Endothelial cell of umbilical vein (primary cell): ENCODE results near the gene TGM1. TPM values are rescaled to one million over a fixed set of nuclear protein-coding genes. Genes with fewer than 3 reads are reported as not detected.

Experiments used
- BruUV-seq: library from RNA; stranded (reverse); fragments of 400-500 nt; replicated peaks from 2 replicates; lab custom pipeline; 2021; lab: Mats Ljungman, UMichigan
- CTCF ChIA-PET: fragments of 300-600, 350-600 bp; sonication (Branson Sonifier 250); formaldehyde crosslinking; loops from one replicate; lab custom pipeline; 2021; ENCODE audit warnings: antibody characterized with exemption, inconsistent platforms; lab: Charles Lee
- POLR2A ChIA-PET: fragments of 300-600, 350-600 bp; sonication (Branson Sonifier 250); formaldehyde crosslinking; loops from one replicate; lab custom pipeline; 2021; ENCODE audit warnings: antibody characterized with exemption, inconsistent platforms; lab: Charles Lee
- DNase-seq: peaks from one replicate; pipeline ENCODE4 v3.0.0-alpha.2; 2011; ENCODE audit warnings: low read depth, low spot score
- FAIRE-seq: peaks from 2 replicates; lab custom pipeline; 2011; peaks lifted over from hg19 to GRCh38; lab: Jason Lieb, UNC
- H2AFZ ChIP-seq: 2 replicates; pipeline ENCODE4 v1.6.0; 2012; ENCODE audit warnings: low read depth, low read length, control low read depth, inconsistent platforms
- H3K27ac ChIP-seq: 2 replicates; pipeline ENCODE4 v1.5.1; 2011; ENCODE audit warnings: low read depth, mild to moderate bottlenecking, control low read depth, low read length, moderate library complexity; ENCODE audit not compliant: insufficient read depth
- H3K27me3 ChIP-seq, 2 experiments: 2 replicates each; pipeline versions ENCODE4 v1.6.0 to v1.6.1; 2011; ENCODE audit warnings: low read length in 2 of 2, mixed read lengths in 1 of 2; ENCODE audit not compliant: control insufficient read depth in 2 of 2, insufficient read depth in 2 of 2
- H3K36me3 ChIP-seq, 2 experiments: 2 replicates in 1 of 2; 3 replicates in 1 of 2; pipeline ENCODE4 v1.5.1; 2011; ENCODE audit warnings: low read length in 2 of 2, mild to moderate bottlenecking in 1 of 2, moderate library complexity in 1 of 2; ENCODE audit not compliant: control insufficient read depth in 2 of 2, insufficient read depth in 2 of 2; ENCODE audit errors: extremely low read depth in 1 of 2
- H3K4me1 ChIP-seq: 3 replicates; pipeline ENCODE4 v1.5.1; 2011; ENCODE audit warnings: mild to moderate bottlenecking, low read length; ENCODE audit not compliant: control insufficient read depth, insufficient read depth; ENCODE audit errors: extremely low read depth
- H3K4me2 ChIP-seq: 2 replicates; pipeline ENCODE4 v1.6.1; 2011; ENCODE audit warnings: low read length, control low read depth, mixed read lengths; ENCODE audit not compliant: insufficient read depth
- H3K4me3 ChIP-seq, 3 experiments: fragments of 200-600 bp in 1 of 3; sonication (generic), shearing (Covaris generic) in 1 of 3; replicated peaks in 1 of 3; 2 replicates each; pipeline ENCODE4 v1.5.1; 2011 to 2016; ENCODE audit warnings: control low read depth in 3 of 3, low read length in 3 of 3, mild to moderate bottlenecking in 2 of 3, inconsistent platforms in 1 of 3, low read depth in 1 of 3, moderate library complexity in 1 of 3; ENCODE audit not compliant: insufficient read depth in 1 of 3
- H3K79me2 ChIP-seq: 2 replicates; pipeline ENCODE4 v1.6.0; 2012; ENCODE audit warnings: low read length, inconsistent platforms; ENCODE audit not compliant: control insufficient read depth, insufficient read depth
- H3K9ac ChIP-seq: replicated peaks from 2 replicates; pipeline ENCODE3; 2011; ENCODE audit warnings: low read length, control low read depth; ENCODE audit not compliant: insufficient read depth; ENCODE audit errors: extremely low read depth
- H3K9me1 ChIP-seq: replicated peaks from 3 replicates; pipeline ENCODE4 v1.6.0; 2011; ENCODE audit warnings: mild to moderate bottlenecking, low read length; ENCODE audit not compliant: control insufficient read depth, insufficient read depth; ENCODE audit errors: extremely low read depth
- H3K9me3 ChIP-seq: replicated peaks from 2 replicates; pipeline ENCODE4 v1.5.1; 2012; ENCODE audit warnings: low read length, inconsistent platforms; ENCODE audit not compliant: control insufficient read depth, insufficient read depth
- H4K20me1 ChIP-seq: replicated peaks from 2 replicates; pipeline ENCODE3; 2011; ENCODE audit warnings: mild to moderate bottlenecking, low read length; ENCODE audit not compliant: control insufficient read depth, insufficient read depth; ENCODE audit errors: extremely low read depth
- EZH2 ChIP-seq: IDR thresholded peaks from 2 replicates; pipeline ENCODE4 v1.6.1; 2012; ENCODE audit warnings: borderline replicate concordance, low read depth, mild to moderate bottlenecking, moderate library complexity, low read length, inconsistent platforms; ENCODE audit not compliant: severe bottlenecking
- FOS ChIP-seq: IDR thresholded peaks from 2 replicates; pipeline ENCODE4 v1.6.1; 2011; ENCODE audit warnings: mild to moderate bottlenecking, low read length, moderate library complexity, borderline replicate concordance; ENCODE audit not compliant: insufficient read depth
- GATA2 ChIP-seq: IDR thresholded peaks from 2 replicates; pipeline ENCODE4 v1.7.0; 2011; ENCODE audit warnings: low read depth, mild to moderate bottlenecking, moderate library complexity, mixed read lengths, low read length; ENCODE audit not compliant: insufficient read length, insufficient read depth
- JUN ChIP-seq: IDR thresholded peaks from 2 replicates; pipeline ENCODE4 v1.6.1; 2011; ENCODE audit warnings: borderline replicate concordance, low read depth; ENCODE audit not compliant: insufficient read length, insufficient read depth
- MYC ChIP-seq: IDR thresholded peaks from one replicate; pipeline ENCODE4 v1.6.1; 2011; ENCODE audit warnings: mild to moderate bottlenecking, low read depth, low read length
- POLR2AphosphoS5 ChIP-seq: IDR thresholded peaks from 2 replicates; pipeline ENCODE4 v1.6.1; 2012; ENCODE audit warnings: low read depth, mild to moderate bottlenecking, control low read depth, low read length, moderate library complexity; ENCODE audit not compliant: insufficient read depth
- dilution Hi-C: fragments of 300-500 bp; cut with MboI; formaldehyde crosslinking; loops from one replicate; pipeline ENCODE4 v1.15.0; 2019; ENCODE audit warnings: low sequenced_read_pairs; ENCODE audit not compliant: extremely low pct_ligation_motif_present
- intact Hi-C: fragments of 100-400 bp; cut with micrococcal nuclease; formaldehyde crosslinking; loops from one replicate; pipeline ENCODE4 v1.10.0; 2022
- polyA plus RNA-seq, 4 experiments: library from polyadenylated mRNA; depleted of rRNA in 3 of 4; stranded (reverse) in 3 of 4; unstranded in 1 of 4; fragments of >200 nt; gene quantifications; 2 replicates each; pipeline versions ENCODE4 v1.2.1 to v1.2.3, GENCODE V29; 2011 to 2012; ENCODE audit warnings: missing spikeins in 1 of 4
- total RNA-seq: library from RNA; stranded (reverse); gene quantifications from 2 replicates; pipeline ENCODE4 v1.2.3, GENCODE V29; 2021
- TF ChIP-seq, protein P1 (sequence below): IDR thresholded peaks from 2 replicates; pipeline ENCODE4 v1.6.1; 2011; ENCODE audit not compliant: insufficient read depth, insufficient read length
- TF ChIP-seq, protein P2 (sequence below), 2 donors: IDR thresholded peaks; 1 replicate in 1 of 2; 2 replicates in 1 of 2; pipeline ENCODE4 v1.5.1; 2011; ENCODE audit warnings: low read length in 2 of 2, mild to moderate bottlenecking in 2 of 2, moderate library complexity in 2 of 2, control low read depth in 1 of 2, inconsistent platforms in 1 of 2, low read depth in 1 of 2; ENCODE audit not compliant: insufficient read depth in 1 of 2; ENCODE audit errors: extremely low read depth in 1 of 2

The TGM1 gene
- total and polyA plus RNA-seq, 2 donors (not counting 3 experiments of a cell fraction or from before 2014, with no cell fraction given), result 1.0 to 3.4 TPM

DNA sequence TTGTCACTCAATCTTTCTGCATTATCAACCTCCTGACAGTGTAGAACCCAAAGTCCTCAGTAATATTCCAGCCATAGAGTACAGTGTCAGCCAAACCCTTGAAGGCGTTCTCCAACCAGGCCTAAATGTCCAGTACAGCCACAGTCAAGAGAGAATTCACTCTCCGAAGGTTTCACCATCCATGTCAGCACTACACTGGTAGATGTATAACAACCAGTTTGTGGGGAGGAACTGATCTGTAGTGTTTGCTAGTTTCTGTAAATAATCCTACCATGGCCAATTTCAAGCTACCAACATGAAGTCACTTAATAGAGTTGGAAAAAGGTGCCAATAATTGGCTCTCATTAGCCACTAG, 46.7 kb downstream of the TGM1 start:
- Histone ChIP-seq H3K4me1 (peaks cover 11% of the 10 kb centered on the region), H3K27me3 (no peaks in the 10 kb centered on the region), H3K4me2 (no peak overlapping the region), H3K9ac (no peak overlapping the region), H3K4me3 (no peak overlapping the region), H3K27ac (no peak overlapping the region), H3K36me3 (peaks cover 2 to 4% of the 10 kb centered on the region in 2 experiments), H4K20me1 (no peaks in the 10 kb centered on the region), H3K79me2 (peaks cover 25% of the 10 kb centered on the region), H3K9me3 (no peaks in the 10 kb centered on the region), H2AFZ (no peak overlapping the region), H3K9me1 (no peaks in the 10 kb centered on the region)
- FAIRE-seq (no peak), DNase-seq (no peak)
- no TSS peak for BruUV-seq
- dilution Hi-C loops, result no loop called here
- CTCF ChIA-PET, result interaction anchor here (0.8 to 4.9 kb wide), 24 partner anchors 8 to 158 kb away, joined by 3 to 71 read pairs (median 6); partner anchors contain the start of genes CIDEB, EMC9, GMPR2 and IPO4
- TF ChIP-seq, protein P1, sequence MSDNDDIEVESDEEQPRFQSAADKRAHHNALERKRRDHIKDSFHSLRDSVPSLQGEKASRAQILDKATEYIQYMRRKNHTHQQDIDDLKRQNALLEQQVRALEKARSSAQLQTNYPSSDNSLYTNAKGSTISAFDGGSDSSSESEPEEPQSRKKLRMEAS, result no peak
- TF ChIP-seq POLR2AphosphoS5, result no peak
- no peak for TF ChIP-seq MYC
- TF ChIP-seq, protein P2, sequence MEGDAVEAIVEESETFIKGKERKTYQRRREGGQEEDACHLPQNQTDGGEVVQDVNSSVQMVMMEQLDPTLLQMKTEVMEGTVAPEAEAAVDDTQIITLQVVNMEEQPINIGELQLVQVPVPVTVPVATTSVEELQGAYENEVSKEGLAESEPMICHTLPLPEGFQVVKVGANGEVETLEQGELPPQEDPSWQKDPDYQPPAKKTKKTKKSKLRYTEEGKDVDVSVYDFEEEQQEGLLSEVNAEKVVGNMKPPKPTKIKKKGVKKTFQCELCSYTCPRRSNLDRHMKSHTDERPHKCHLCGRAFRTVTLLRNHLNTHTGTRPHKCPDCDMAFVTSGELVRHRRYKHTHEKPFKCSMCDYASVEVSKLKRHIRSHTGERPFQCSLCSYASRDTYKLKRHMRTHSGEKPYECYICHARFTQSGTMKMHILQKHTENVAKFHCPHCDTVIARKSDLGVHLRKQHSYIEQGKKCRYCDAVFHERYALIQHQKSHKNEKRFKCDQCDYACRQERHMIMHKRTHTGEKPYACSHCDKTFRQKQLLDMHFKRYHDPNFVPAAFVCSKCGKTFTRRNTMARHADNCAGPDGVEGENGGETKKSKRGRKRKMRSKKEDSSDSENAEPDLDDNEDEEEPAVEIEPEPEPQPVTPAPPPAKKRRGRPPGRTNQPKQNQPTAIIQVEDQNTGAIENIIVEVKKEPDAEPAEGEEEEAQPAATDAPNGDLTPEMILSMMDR (IDR thresholded peaks at IDR 0.05; ENCODE audit: extremely low read depth in 1 of 2, insufficient read depth in 1 of 2, low read depth in 1 of 2, low read length in 2 of 2), result no peak
- no peak for TF ChIP-seq EZH2
- no peak for TF ChIP-seq GATA2
- TF ChIP-seq JUN, result no peak
- TF ChIP-seq FOS, result no peak
- POLR2A ChIA-PET, result interaction anchor here (0.8 to 3.4 kb wide), 4 partner anchors 9 to 92 kb away, joined by 3 to 21 read pairs (median 6); partner anchors contain the start of genes CIDEB and TINF2
- intact Hi-C loops, result loop anchor here (1.0 to 5.0 kb wide), 5 partner anchors 26 to 215 kb away; partner anchors contain the start of genes RABGGTA and TINF2
